ENCODE results near the gene ITIH4. TPM values are rescaled to one million over a fixed set of nuclear protein-coding genes. Genes with fewer than 3 reads are reported as not detected.

ITIH4 gene
- total and polyA plus RNA-seq, 2 of the 13 experiments (the other 11 are each of a cell fraction or from before 2014, with no cell fraction given) = 2.7 to 5.3 TPM

GRCh38 chr3:52793702-52794611, 36.5 kb downstream of the ITIH4 start (continued):
- TF ChIP-seq ZMAT5 (CRISPR knock-in tag; IDR thresholded peaks at IDR 0.05; ENCODE audit: borderline replicate concordance, low read depth) (no peak), RARA (CRISPR knock-in tag; IDR thresholded peaks at IDR 0.05) (0 out of 2 replicates have a peak, but pooled peaks have one; percentile 11), GATA4 (IDR thresholded peaks at IDR 0.05; ENCODE audit: borderline replicate concordance, low read depth) (no peak), SMAD9 (CRISPR knock-in tag; IDR thresholded peaks at IDR 0.05) (no peak), SRSF1 (optimal IDR thresholded peaks at IDR 0.05; ENCODE audit: low read depth, low read length) (no peak), KDM1A (CRISPR knock-in tag; IDR thresholded peaks at IDR 0.05) (no peak), MEIS1 (CRISPR knock-in tag; IDR thresholded peaks at IDR 0.05; ENCODE audit: borderline replicate concordance) (no peak; the same call in 1 of the 2 replicates), RBM39 (IDR thresholded peaks at IDR 0.05; ENCODE audit: low read depth, low read length, poor library complexity, severe bottlenecking) (no peak), SOX6 (IDR thresholded peaks at IDR 0.05) (no peak), SOX6 (CRISPR knock-in tag; IDR thresholded peaks at IDR 0.05) (peak; percentile 57; the same call in 1 of the 2 replicates), RFXAP (CRISPR knock-in tag; IDR thresholded peaks at IDR 0.05; ENCODE audit: borderline replicate concordance) (no peak), ZFYVE20 (CRISPR knock-in tag; IDR thresholded peaks at IDR 0.05; ENCODE audit: borderline replicate concordance, low read depth) (no peak), ELF4 (CRISPR knock-in tag; IDR thresholded peaks at IDR 0.05; ENCODE audit: borderline replicate concordance) (no peak), TBX3 (IDR thresholded peaks at IDR 0.05; ENCODE audit: borderline replicate concordance) (no peak), MLXIP (CRISPR knock-in tag; IDR thresholded peaks at IDR 0.05; ENCODE audit: borderline replicate concordance) (no peak), FOSL1 (CRISPR knock-in tag; IDR thresholded peaks at IDR 0.05; ENCODE audit: borderline replicate concordance) (no peak), FOXK2 (IDR thresholded peaks at IDR 0.05) (no peak), ZFAT (CRISPR knock-in tag; conservative IDR thresholded peaks at IDR 0.05) (no peak), ZNF44 (CRISPR knock-in tag; IDR thresholded peaks at IDR 0.05) (0 out of 2 replicates have a peak, but pooled peaks have one; percentile 50), REPIN1 (CRISPR knock-in tag; IDR thresholded peaks at IDR 0.05; ENCODE audit: borderline replicate concordance, low read depth) (no peak), FOXA1 (IDR thresholded peaks at IDR 0.05) (no peak), FOXA1 (CRISPR knock-in tag; IDR thresholded peaks at IDR 0.05) (no peak), NFKB2 (CRISPR knock-in tag; IDR thresholded peaks at IDR 0.05; ENCODE audit: borderline replicate concordance) (no peak)
- TF ChIP-seq, protein P1, sequence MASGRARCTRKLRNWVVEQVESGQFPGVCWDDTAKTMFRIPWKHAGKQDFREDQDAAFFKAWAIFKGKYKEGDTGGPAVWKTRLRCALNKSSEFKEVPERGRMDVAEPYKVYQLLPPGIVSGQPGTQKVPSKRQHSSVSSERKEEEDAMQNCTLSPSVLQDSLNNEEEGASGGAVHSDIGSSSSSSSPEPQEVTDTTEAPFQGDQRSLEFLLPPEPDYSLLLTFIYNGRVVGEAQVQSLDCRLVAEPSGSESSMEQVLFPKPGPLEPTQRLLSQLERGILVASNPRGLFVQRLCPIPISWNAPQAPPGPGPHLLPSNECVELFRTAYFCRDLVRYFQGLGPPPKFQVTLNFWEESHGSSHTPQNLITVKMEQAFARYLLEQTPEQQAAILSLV (CRISPR knock-in tag; IDR thresholded peaks at IDR 0.05; ENCODE audit: borderline replicate concordance) = no peak
- TF ChIP-seq, protein P2, sequence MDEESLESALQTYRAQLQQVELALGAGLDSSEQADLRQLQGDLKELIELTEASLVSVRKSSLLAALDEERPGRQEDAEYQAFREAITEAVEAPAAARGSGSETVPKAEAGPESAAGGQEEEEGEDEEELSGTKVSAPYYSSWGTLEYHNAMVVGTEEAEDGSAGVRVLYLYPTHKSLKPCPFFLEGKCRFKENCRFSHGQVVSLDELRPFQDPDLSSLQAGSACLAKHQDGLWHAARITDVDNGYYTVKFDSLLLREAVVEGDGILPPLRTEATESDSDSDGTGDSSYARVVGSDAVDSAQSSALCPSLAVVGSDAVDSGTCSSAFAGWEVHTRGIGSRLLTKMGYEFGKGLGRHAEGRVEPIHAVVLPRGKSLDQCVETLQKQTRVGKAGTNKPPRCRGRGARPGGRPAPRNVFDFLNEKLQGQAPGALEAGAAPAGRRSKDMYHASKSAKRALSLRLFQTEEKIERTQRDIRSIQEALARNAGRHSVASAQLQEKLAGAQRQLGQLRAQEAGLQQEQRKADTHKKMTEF (CRISPR knock-in tag; IDR thresholded peaks at IDR 0.05) = no peak

Measured in HepG2 (cell line).